GM18502 (cell line): ENCODE measurements around the gene MTSS2.

Experiments
- ATAC-seq: cut with Tn5 transposase; IDR thresholded peaks from one replicate; pipeline ENCODE4 v1.9.1; 2021; ENCODE audit warnings: mild to moderate bottlenecking; ENCODE audit not compliant: unreplicated experiment, poor library complexity

The MTSS2 gene

DNA sequence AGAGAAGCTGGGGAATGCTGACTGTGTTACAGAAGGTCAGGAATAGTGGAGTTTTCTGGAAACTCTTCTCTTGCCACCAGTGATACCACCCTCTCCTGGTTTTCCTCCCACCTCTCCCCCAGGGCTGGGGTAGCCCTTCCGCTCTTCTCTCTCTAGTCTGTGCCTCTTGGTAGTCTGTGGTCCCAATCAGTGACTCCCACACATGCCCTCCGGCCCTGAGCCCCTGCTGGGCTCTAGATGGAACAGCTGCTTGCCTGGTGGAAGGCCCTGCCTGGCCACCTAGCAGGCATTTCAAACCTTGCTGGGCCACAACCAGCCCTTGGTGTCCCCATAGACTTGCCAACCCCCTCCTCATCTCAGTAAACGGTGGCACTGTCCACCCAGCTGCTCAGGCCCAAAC, 15.2 kb upstream of the MTSS2 start:
- ATAC-seq, result no peak

DNA sequence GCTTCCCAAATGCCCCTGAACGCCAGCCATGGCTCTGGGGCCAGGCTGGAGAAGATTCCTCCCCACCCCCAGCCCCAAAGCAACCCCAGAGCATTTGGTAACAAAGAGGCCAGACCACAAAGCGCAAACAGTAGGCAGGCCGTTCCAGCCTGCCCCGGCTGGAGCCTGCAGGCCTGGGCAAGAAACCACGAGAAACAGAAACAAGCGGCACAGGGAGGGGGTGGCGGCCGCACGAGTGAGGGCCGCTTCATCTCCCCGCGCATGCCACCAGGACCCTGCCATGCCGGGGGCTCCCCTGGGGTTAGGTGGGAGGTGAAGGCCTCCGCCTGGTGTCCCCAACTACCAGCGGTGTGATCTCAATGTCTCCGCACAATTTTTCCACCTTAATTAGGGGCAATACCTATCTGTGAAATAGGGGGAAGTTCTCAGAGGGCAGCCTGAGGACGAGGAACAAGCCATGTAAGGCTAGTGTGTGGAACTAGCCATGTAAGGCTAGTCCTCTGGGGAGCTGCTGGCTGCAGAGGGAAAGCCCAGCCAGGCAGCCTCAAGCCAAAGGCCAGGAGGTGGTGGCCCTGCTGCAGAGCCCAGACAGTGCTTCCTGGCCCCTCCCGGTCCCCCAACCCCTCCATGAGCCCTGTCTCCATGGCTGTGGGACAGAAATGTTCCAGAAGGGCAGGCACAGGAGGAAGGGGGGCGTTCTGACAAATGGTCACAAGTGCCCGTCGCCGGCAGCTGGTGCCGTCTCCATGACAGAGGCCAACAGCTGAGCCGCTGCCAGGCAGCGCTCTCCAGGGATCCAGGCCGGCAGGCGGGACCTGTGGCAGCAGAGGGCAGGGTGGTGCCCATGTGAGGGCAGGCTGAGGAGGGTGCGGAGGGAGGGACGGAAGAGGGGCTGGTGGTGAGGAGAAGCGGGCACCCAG, 14.5 kb upstream of the MTSS2 start:
- no peak for ATAC-seq

DNA sequence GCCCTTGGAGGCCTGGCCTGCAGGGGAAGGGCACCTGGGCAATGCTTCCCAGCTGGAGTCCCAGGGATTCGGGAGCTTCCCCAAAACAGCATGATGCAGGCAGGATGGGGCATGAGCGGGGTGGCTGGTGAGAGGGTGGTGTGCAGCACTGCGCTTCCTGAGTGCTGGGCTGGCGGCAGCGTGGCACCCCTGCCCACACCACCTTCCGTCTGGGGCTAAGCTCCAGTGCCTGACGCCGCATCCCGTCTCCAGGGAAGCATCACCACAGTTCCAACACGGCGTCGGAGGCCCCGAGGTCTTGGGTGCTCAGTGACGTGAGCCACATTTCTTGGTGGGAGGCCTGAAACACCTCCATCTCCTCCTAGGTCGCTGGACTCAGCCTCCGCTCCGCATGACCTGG, 13.8 kb upstream of the MTSS2 start:
- ATAC-seq, result no peak

DNA sequence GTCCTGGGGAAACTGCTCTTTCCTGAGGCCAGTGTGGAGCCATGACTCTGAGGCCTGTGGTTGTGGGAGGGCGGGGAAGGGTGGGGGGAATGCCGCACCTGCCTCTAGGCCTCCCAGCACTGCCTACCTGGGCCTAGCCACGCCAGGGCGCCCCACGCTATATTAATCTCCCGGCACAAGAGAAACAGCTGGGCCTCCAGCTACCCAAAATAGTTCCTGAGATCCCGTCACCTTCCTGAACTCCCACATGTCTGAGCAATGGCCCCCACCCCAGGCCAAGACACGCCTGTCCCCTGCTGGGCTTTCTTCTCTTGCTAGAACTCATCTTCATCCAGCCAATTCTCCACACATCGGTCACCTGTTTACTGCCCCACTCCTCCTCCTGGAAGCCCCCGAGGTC, 13.0 kb upstream of the MTSS2 start:
- ATAC-seq, result no peak

DNA sequence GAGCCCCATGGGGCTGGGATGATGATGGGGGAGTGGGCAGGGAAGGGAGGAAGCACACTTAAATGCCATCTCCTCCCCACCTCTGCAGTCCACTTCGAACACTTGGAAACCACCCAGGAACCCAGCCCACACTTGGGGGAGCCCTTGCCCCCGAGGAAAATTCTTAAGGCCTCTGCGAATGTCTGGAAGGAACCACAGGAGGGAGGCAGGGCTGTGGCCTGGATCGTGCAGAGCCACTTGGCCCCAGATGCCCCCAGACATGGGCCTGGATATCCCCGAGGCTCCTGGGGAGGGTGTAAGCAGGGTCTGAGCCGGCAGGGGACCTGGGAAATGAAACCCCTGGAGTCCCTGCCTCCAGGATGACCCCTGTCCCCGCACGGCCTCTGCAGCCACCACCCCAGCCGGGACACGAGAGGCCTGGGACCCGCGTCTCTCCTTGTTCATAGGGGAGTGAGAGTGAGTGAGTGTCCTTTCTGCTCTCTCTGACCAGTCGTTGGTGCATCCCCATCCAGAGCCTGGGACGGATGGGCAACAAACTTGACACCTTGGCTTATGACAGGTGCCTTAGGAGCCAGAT, 11.8 kb upstream of the MTSS2 start:
- no peak for ATAC-seq

DNA sequence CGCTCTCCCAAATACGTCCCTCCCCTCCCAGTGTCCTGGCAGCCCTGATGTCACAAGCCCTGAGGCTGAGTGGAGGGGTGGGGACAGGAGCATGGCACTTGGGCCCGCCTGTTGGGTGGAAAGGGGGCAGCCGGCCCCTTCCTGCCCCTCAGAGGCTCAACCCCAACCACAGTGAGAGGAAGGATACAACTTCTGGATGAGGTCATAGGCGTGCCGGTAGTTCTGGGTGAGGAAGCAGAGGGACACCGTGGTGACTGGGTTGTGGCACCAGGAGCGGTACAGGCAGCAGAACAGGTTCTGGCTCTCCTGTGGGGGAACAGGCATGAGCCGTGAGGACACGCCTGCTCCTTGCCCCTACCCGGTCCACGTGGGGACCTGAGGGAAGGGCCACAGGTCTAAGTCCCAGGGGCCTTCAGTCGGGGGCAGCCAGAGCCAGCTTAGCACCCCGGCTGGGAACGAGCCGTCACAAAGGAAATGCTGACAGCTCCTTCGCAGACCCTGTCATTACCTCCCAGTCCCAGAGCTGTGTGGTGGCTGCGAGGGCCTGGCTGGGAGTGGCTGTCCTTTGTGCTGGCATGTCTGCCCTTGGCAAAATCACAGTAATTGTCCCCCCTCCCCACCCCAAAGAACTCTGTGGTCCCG, 11.2 kb upstream of the MTSS2 start:
- ATAC-seq, result no peak

DNA sequence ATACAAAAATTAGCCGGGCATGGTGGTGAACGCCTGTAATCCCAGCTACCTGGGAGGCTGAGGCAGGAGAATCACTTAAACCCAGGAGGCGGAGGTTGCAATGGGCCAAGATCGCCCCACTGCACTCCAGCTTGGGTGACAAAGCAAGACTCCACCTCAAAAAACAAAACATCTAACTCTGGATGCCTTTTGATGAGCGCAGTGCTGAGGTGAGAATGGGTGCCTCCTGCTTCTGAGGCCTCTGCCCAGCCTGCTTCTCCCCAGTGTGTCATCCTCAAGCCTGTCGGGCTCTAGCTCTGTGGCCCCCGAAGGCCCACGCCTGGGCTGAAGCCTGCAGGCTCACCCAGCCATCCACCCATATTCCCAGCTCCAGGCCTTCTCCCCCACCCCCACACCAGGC, 10.5 kb upstream of the MTSS2 start:
- ATAC-seq, result no peak

DNA sequence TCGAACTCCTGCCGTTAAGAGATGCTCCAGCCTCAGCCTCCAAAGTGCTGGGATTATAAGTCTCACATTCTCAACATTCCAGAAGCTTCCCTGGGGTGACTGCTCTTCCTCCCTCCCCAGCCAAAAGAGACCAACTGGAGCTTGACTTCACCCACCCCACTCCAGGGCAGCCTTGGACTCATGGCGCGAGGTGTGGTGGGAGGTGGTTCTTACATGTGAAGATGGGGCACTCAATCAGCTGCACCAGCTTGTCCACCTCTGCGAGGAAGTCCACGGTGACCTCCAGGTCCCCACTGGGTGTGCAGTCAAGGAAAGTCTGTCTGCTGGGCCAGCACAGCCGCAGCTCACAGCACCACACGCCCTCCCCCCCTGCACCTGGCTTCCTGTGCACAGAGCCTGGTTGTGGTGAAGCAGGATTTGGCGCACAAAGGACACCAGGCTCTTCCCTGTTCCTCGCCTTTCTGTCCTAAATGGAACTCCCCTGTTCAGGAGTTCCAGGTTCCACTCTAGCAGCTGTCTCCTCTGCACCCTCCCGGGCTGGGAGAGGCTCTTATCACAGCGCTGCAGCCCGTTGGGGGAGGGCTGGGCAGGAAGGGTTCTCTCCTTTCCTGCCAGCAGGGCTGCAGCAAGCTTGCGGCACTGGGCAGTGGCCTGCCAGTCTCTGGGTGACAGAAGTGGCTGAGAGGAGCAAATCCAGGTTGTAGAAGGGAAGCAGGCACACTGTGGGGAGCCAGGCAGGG, 9.6 kb upstream of the MTSS2 start:
- no peak for ATAC-seq

DNA sequence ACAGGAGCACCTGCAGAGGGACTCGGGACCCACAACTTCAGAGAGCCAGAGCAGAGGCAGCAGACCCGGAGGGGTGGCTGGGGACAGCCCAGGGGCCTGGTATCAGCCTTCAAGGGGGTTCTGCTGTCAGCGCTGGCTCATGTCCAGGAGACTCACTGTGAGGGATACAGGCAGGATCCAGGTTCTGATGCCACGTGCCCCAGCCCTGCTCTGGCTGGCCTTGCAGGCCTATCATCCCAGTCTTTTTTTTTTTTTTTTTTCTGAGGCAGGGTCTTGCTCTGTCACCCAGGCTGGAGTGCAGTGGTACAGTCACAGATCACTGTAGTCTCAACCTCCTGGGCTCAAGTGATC, 9.0 kb upstream of the MTSS2 start:
- ATAC-seq, result no peak

DNA sequence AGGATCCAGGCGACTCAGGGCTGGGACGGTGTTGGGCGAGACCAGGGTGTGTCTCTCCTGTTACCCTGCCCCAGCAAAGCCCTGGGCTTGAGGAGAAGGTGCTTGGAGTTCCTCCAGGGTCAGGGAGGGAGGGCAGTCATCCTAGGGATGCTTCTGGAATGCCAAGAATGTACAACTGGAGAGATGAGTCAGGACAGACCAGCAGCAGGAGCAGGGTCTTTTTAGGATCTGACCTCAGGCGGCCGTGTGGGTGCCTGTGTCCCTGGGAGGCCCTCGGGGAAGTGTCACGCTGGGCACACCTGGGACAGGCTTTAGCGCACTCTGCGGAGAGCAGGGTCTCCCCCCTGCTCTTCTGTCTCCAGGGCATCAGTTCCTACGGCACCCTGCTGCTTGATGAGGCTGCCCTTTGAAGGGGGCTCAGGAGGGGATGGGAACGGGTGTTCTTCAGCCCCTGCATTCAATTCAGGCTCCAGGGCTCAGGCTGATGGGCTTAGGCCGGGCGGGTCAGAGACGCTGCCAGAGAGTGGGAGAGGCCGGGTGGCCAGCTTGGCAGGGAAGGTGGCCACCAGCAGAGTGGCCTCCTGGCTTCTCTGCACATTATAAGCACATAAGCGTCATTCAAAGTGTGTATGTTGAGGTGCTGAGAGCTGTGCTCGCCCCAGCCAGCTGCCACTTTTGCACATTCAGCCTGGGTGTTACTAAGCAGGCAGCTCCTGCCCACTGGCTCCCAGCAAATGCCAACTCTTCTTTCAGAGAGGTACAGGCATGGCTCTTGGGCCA, 8.4 kb upstream of the MTSS2 start:
- ATAC-seq, result no peak

DNA sequence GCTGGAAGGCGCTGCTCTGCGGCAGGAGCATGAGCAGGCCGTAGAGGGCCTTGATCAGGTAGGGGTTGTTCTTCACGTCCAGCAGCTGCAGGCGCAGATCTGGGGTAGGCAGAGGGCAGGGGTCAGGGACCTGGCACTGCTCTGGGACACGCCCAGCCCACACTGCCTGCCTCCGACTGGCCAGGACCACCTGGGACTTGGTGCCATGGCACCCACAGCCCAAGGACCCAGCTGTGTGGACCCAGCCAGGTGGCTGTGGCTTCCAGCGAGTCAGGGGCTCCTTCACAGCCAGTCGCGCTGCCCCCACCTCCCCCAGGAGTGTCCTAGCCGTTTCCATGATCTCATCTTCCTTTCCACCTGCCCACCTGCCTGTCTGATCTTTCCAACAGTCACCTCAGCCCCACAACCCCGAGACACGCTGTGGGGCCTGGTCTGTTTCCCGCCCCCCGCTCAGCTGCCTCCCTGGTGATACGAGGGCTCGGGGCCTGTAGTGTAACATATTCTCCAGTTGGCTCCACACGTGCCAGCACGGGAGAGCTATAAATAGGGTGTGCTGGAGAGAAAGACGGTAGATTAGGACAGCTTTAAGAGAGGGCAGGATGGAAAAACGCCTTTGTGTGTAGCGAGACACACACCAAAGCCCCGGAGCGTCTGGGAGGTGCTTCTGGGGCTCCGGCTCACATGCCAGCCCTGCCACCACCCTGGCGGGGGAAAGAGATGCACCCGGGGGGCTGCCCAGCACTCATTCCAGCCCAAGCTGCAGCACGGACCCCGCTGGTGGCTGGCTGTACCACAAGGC, 7.2 kb upstream of the MTSS2 start:
- no peak for ATAC-seq

DNA sequence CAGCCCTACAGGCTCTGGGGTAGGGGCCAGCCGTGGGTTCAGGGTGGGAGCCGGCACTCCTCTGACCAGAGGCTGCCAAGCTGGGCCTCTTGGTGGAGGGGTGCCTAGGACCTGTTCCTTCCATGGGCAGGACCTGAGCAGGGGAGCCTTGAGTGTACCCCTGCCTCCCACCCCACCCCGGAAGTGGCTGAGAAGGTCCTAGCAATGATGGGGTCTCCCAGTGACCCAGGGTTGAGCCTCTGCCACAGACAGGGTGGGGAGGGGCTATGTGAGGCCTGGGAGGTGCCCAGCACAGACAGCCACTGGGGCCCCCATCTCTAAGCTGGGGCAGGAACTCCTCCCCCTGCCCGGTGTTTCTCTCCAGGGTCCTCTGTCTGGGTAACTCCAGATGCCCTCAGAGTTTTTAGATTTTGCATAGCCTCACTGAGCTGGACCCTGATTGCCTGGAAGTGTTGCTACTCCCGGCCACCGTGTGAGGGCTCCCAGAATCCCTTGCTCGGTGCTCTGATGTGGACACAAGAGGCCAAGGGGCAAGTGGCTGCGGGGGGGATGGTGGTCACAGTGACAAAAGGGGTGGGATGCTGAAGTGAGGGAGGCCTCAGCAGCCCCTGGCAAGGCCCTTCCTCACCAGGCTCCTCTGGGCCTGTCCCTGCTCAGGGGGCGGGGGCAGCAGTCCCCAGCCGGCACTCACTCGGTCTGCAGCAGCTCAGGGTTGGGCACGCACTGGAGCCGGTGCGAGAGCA, 6.4 kb upstream of the MTSS2 start:
- ATAC-seq, result no peak

DNA sequence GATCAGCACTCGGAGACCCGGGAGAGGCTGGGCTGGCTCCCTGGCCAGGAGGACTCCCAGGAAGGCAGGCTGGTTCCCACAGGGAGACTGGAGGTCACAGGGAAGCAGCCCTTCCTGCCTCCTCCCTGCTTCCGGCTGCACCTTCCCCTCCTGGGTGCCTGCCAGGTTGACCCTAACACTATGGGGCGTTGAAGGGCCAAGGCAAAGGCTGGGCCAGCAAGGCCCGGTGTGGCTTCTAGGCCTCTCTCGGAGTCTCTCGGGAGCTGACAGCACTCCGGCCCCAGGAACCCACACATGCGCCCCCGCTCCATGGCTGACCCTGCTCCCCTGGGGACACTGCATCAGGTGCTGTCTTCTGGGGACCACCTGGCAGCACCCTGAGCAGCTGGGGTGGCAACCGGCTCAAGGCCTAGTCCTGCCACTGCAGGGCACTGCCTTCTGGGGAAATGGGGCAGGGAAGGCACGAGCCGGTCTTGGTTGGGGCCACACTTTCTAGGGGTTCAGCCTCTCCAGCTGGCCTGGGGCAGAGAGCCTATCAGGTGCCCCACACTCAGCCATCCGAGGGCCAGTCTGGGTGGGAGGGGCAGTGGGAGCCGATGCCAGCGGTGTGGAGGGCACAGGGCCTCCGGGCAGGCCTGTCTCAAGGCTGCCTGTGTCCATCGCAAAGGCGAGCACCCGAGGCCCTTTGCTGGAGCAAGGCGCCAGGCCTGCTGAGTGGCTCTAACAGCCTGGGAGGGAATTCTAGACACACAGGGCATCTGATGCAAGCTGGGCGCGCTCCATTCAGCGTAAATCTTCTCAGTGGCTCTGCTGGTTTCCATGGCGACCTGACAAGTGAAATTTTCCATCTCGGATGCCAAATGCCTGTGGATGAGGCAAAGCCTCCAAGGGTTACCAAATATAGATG, 5.6 kb upstream of the MTSS2 start:
- ATAC-seq, result no peak

DNA sequence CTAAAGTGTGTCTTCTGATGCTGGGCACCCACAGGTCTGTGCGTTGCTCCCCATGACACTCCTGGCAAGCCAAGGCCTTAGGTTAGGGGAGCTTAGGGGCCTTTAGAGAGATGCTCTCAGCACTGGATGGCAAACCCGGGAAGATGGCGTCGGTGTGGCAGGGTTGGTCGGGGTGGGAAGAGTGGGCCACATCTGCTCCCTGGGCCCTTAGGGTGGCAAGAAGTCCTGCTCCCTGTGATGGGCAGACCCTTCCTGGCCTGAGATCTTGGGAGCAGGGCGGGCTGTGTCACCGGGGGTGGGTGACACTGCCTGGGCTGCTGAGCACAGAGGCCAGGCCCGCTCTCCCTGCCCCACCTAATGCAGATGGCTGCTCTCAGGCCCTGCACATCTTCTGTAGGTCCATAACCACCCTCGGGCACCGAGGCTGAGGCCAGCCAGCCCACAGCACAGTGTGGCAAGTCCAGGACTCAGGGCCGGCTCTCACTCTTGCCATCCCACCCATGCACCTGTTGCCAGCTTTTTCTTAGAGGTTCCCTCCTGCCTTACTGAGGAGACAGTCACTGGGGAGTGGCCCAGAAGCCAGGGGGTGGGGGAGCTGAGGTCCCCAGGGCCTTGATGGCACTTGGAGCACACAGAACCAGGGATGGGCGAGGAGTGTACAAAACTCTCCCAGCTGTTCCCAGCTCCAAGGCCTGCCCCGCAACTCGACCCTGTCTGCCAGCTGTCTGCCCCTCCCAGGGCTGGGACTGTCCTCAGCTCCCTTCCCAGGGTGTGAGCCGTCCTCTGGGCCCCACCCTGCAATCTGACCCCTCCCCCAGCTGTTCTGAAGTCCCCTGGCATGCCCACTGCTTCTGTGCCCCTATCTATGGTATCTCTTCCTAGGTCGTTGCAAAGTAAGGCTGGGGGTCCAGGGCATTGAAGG, 4.4 kb upstream of the MTSS2 start:
- ATAC-seq, result no peak

DNA sequence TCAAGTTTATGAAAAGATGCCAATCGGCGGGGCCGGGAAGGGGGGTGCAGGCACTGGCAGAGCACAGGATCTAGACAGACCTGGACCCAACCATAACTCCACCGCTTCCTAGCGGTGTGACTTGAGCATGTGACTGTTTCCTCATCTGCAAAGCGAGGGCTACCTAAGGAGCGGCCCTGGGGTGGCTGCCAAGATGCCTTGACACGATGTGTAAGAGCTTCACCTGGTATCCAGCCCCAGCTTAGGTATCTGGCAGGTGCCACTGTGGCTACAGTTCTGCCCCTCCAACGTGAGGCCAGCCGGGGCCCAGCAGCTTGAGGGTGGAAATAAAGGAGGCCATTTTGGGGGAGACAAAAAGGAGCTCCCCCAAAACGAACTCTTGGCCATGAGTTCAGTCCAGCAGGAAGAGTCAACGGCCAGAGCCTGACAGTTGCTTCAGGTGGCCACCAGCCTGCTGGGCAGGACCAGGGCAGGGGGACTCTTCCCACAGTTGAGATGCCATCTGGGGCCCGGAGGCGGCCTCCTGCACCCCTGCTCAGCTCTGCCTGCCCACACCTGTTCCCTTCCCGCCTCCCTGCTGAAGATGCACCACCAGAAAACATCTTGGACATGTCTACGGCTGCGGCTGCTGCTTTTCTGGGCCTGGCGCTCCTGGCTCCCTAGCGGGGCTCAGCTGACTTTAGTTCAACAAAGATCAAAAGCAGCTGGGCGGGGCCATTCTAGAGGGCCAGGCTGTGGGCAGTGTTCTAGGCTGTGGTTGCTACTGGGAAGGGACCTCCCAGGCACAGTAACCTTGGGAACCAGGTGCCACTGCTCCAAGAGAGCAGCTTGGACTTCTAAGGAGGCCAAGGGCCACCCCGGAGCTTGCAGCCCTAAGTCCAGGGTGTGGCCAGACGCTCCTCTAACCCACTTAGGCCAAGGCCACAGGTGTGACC, 3.4 kb upstream of the MTSS2 start:
- no peak for ATAC-seq
